HG03521 (cell line): ENCODE measurements around the gene SALL4.
"Not testable (repeated sequence)": the region's sequence is repeated elsewhere in the genome, so short reads cannot be mapped to it uniquely, and the experiment has no call there.

ENCODE experiments used
- ATAC-seq: cut with Tn5 transposase; IDR thresholded peaks from one replicate; pipeline ENCODE4 v1.9.1; 2021; ENCODE audit warnings: mild to moderate bottlenecking, moderate library complexity; ENCODE audit not compliant: unreplicated experiment

SALL4 gene

DNA sequence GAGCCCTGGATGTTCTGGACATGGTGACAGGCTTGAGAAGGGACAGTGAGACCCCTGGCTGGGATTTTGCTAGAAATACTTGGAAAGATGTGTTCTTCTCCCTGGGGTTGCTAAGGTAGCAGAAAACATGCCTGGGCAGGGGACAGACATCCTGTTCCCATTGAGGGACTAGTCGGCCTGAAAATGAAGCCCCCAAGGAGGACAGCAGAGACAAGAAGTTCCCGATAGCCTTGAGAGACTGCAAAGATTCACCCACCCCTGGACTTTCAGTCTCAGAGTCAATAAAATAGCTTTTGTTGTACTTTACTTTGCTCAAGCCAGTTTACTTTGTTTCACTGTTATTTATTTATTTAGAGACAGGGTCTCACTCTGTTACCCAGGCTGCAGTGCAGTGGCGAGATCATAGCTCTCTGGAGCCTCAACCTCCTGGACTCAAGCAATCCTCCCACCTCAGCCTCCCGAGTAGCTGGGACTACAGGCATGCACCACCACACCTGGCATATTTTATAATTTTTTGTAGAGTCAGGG lies 62.5 kb downstream of the SALL4 start:
- no peak for ATAC-seq

GRCh38 chr20:51738877-51739447 lies 63.4 kb downstream of the SALL4 start:
- no peak for ATAC-seq

DNA sequence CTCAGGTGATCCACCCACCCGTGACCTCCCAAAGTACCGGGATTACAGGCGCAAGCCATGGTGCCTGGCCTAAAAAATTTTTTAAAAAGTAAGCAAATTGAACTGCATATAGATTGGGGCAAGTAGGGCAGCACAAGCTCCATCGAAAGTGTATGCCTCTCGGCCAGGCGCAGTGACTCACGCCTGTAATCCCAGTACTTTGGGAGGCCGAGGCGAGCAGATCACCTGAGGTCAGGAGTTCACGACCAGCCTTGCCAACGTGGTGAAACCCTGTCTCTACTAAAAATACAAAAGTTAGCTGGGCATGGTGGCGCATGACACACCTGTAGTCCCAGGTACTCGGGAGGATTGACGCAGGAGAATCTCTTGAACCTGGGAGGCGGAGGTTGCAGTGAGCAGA lies 64.1 kb downstream of the SALL4 start:
- ATAC-seq: not testable (repeated sequence)

DNA sequence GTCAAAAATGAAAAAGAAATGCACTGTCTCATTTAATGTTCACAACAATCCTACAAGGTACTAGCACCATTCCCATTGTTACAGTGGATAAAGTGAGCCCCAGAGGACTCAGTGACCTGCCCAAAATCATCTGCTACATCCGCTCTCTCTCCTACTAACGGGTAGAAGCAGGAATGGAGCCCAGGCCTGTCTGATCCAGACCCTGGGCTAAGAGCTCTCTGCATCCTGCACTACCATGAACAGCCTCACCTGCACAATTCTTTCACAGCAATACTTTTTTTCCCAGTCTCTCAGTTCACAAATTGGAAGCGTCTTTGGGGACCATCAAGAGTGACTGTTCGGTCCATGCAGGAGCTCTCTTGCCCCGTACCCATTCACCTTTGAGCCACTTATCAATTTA lies 65.4 kb downstream of the SALL4 start:
- no peak for ATAC-seq

- no peak for ATAC-seq
These were observed 66.4 kb downstream of the SALL4 start for GRCh38 chr20:51735728-51736600.

DNA sequence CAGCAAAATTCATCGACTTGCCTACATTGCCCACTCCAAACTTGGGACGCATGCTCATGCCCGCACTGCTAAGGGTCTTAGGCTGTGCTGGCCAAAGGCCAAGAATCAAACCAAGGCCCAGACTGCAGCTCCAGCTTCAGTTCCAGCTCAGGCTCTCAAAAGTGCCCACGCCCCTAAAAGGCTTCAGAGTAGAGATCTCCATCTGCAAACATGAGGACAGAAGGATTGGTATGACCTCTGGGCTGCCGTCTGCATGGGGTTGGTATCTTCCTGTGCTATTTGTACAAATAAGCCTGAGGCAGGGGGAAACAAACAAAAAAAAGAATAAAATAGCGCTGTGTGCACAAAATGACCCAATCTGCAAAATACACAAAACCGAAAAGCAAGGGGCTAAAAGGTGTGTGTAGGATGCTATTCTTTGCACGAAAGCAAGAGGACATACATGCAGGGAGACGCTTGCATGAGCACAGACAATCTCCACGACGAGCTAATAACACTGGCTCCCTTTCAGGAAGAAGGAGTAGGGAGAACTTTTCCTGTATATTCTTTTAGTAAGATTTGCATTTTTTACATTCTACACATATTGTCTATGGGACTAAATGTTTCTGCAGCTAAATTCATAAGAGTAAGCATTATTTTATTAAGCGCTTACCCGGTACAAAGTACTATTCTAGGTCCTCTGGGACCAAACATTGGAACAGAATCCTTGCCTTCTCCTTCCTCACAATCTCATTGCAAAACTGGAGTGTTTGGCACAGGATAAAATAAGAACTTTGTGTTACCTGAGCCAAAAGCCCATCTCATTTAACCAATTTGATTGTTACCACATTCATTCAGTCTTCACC lies 67.2 kb downstream of the SALL4 start:
- ATAC-seq: no peak

- no peak for ATAC-seq
These were observed 69.3 kb downstream of the SALL4 start for GRCh38 chr20:51733070-51733469.
